BLaER1 treated with 17β-estradiol and CSF1 and Interleukin-3, amounts not matched to agents 10 nM and 100 nM (cell line): ENCODE measurements around the gene TMEM52.
"Not testable (repeated sequence)": the region's sequence is repeated elsewhere in the genome, so short reads cannot be mapped to it uniquely, and the experiment has no call there.

Experiments
- H3K27ac ChIP-seq, 11 experiments: shearing (Covaris generic); formaldehyde crosslinking; 2 replicates each; pipeline ENCODE4 v1.8.1; 2022
- H3K27me3 ChIP-seq, 11 experiments: shearing (Covaris generic); formaldehyde crosslinking; 2 replicates each; pipeline ENCODE4 v1.8.1; 2022
- H3K36me3 ChIP-seq, 11 experiments: shearing (Covaris generic); formaldehyde crosslinking; 2 replicates each; pipeline ENCODE4 v1.8.1; 2022
- H3K4me1 ChIP-seq, 10 experiments: shearing (Covaris generic); formaldehyde crosslinking; 2 replicates each; pipeline ENCODE4 v1.8.1; 2022
- H3K4me2 ChIP-seq, 11 experiments: shearing (Covaris generic); formaldehyde crosslinking; 2 replicates each; pipeline ENCODE4 v1.8.1; 2022
- H3K4me3 ChIP-seq, 10 experiments: shearing (Covaris generic); formaldehyde crosslinking; 2 replicates each; pipeline ENCODE4 v1.8.1; 2022
- H3K9ac ChIP-seq, 11 experiments: shearing (Covaris generic); formaldehyde crosslinking; 2 replicates each; pipeline ENCODE4 v1.8.1; 2022
- H3K9me3 ChIP-seq, 11 experiments: shearing (Covaris generic); formaldehyde crosslinking; replicated peaks in 1 of 11; 2 replicates each; pipeline ENCODE4 v1.8.1; 2022
- H4K20me1 ChIP-seq, 11 experiments: shearing (Covaris generic); formaldehyde crosslinking; 2 replicates each; pipeline ENCODE4 v1.8.1; 2022
- Cebpa-rat ChIP-seq, 11 experiments: shearing (Covaris generic); IDR thresholded peaks; 2 replicates each; pipeline ENCODE4 v1.8.1; 2022

TMEM52 gene

GRCh38 chr1:1893291-1893985 lies 25.6 kb downstream of the TMEM52 start:
- Histone ChIP-seq H3K27ac (peak overlapping the region in 7 of 11 experiments; percentile 38 to 98 (median 65); a peak in 13 of 22 replicates), H4K20me1 (peaks cover 11 to 49% (median 19%) of the 10 kb centered on the region in 11 experiments), H3K9me3 (no peaks in the 10 kb centered on the region), H3K36me3 (peaks cover 0 to 5% (median 1%) of the 10 kb centered on the region in 11 experiments; a peak in 6 of 22 replicates), H3K9ac (peak overlapping the region; percentile 28 to 100 (median 53); a peak in 16 of 22 replicates), H3K4me1 (peaks cover 56 to 76% (median 73%) of the 10 kb centered on the region in 10 experiments), H3K4me2 (peak overlapping the region; percentile 76 to 97 (median 89)), H3K27me3 (no peaks in the 10 kb centered on the region), H3K4me3 (no peak overlapping the region)
- TF ChIP-seq Cebpa-rat (IDR thresholded peaks at IDR 0.05) = no peak

DNA sequence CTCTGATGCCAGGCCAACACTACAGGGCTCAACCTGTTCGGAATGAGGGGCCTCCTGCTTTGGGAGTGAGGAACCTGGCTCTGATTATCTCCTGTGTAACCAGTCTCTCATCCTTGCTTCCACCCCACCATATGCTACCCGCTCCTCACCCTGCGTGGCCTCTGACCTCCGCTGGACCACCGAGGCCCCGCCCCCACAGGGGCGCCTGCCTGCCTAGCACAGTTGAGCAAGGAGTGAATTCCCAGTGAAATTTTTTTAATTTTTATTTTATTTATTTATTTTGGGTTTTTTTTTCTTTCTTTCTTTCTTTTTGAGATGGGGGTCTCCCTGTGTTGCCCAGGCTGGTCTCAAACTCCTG lies 26.3 kb downstream of the TMEM52 start:
- H4K20me1 ChIP-seq = peaks cover 18 to 56% (median 26%) of the 10 kb centered on the region in 11 experiments
- no peaks in the 10 kb centered on the region for H3K9me3 ChIP-seq
- H3K4me1 ChIP-seq = peaks cover 63 to 76% (median 74%) of the 10 kb centered on the region in 10 experiments
- H3K4me3 ChIP-seq = peak overlapping the region in 4 of 10 experiments; percentile 82 to 97 (median 94); a peak in 6 of 20 replicates
- peaks cover 0 to 12% (median 8%) of the 10 kb centered on the region in 11 experiments; a peak in 11 of 22 replicates for H3K36me3 ChIP-seq
- peak overlapping the region in 3 of 11 experiments; percentile 98 to 100 (median 99); a peak in 5 of 22 replicates for H3K27ac ChIP-seq
- TF ChIP-seq Cebpa-rat (IDR thresholded peaks at IDR 0.05) = no peak
- peak overlapping the region; percentile 85 to 97 (median 92) for H3K4me2 ChIP-seq
- peak overlapping the region in 9 of 11 experiments; percentile 83 to 100 (median 99); a peak in 15 of 22 replicates for H3K9ac ChIP-seq
- no peaks in the 10 kb centered on the region for H3K27me3 ChIP-seq

GRCh38 chr1:1892079-1892762 lies 26.9 kb downstream of the TMEM52 start:
- no peaks in the 10 kb centered on the region for H3K9me3 ChIP-seq
- peak overlapping the region; percentile 81 to 97 (median 94) for H3K4me3 ChIP-seq
- H3K9ac ChIP-seq = peak overlapping the region; percentile 77 to 100 (median 99)
- peaks cover 63 to 76% (median 74%) of the 10 kb centered on the region in 10 experiments for H3K4me1 ChIP-seq
- H3K36me3 ChIP-seq = peaks cover 0 to 14% (median 10%) of the 10 kb centered on the region in 11 experiments; a peak in 11 of 22 replicates
- H3K27ac ChIP-seq = peak overlapping the region; percentile 3 to 100 (median 98); a peak in 21 of 22 replicates
- TF ChIP-seq Cebpa-rat (IDR thresholded peaks at IDR 0.05) = no peak
- H4K20me1 ChIP-seq = peaks cover 23 to 61% (median 32%) of the 10 kb centered on the region in 11 experiments
- peak overlapping the region; percentile 85 to 97 (median 92) for H3K4me2 ChIP-seq
- no peaks in the 10 kb centered on the region for H3K27me3 ChIP-seq

DNA sequence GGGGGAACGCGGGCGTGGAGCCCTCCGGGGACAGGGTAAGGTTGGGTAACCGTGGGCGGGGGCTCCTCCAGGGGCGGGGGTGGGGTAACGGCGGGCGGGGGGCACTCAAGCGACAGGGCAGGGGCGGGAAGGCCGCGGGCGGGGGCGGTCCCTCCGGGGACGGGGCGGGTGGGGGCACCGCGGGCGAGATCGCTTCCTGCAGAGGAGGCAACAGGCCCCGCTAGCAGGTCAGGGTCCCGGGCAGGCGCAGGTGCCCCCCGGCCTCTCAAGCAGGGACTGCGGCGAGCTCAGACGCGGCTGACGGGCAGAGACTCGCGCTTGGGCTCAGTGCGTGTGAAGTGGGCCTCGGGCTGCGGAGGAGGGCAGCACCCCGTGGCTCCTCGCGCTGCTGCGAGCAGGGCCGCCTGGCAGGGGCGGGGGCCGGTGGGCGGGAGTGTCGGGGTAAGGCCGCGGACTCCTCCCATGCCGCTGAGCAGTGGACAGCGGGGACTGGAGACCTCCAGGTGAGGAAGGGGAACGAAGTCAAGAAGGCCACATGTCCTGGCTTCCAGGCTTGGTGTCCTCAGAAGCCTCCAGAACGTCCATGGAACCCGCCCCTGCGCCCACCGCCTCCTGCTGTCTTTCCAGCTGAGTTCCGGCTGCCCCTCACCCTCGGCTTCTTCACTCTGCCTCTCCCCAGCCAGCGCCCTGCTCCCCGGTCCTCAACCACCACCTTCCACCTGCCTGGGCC lies 27.6 kb downstream of the TMEM52 start:
- H3K9ac ChIP-seq = peak overlapping the region; percentile 98 to 100 (median 99)
- TF ChIP-seq Cebpa-rat (IDR thresholded peaks at IDR 0.05) = no peak
- peak overlapping the region; percentile 94 to 100 (median 99) for H3K27ac ChIP-seq
- H3K9me3 ChIP-seq = no peaks in the 10 kb centered on the region
- H4K20me1 ChIP-seq = peaks cover 30 to 68% (median 39%) of the 10 kb centered on the region in 11 experiments
- no peaks in the 10 kb centered on the region for H3K27me3 ChIP-seq
- peaks cover 67 to 76% (median 73%) of the 10 kb centered on the region in 10 experiments for H3K4me1 ChIP-seq
- H3K4me2 ChIP-seq = peak overlapping the region; percentile 85 to 97 (median 92)
- H3K4me3 ChIP-seq = peak overlapping the region; percentile 81 to 97 (median 94)
- H3K36me3 ChIP-seq = peaks cover 0 to 21% (median 11%) of the 10 kb centered on the region in 11 experiments; a peak in 13 of 22 replicates

- Histone ChIP-seq H3K9ac (peak within 1 kb of the TSS; percentile 98 to 100 (median 99)), H3K4me2 (peak within 1 kb of the TSS; percentile 85 to 97 (median 94)), H3K36me3 (peaks cover 0 to 28% (median 17%) of the 10 kb centered on the region in 11 experiments; a peak in 14 of 22 replicates), H3K4me3 (peak within 1 kb of the TSS; percentile 81 to 97 (median 94)), H3K9me3 (no peaks in the 10 kb centered on the region), H3K27ac (peak within 1 kb of the TSS; percentile 94 to 100 (median 99)), H4K20me1 (peaks cover 38 to 73% (median 47%) of the 10 kb centered on the region in 11 experiments), H3K27me3 (no peaks in the 10 kb centered on the region), H3K4me1 (peaks cover 69 to 76% (median 73%) of the 10 kb centered on the region in 10 experiments)
- TF ChIP-seq Cebpa-rat (IDR thresholded peaks at IDR 0.05) = no peak
These were observed 28.4 kb downstream of the TMEM52 start, which contains the start of gene GNB1 for GRCh38 chr1:1890506-1891348. Gene GNB1 (minus strand): TSS chr1:1891087. CDS start chr1:1825453, 65,634 bp downstream.

GRCh38 chr1:1889847-1890505 lies 29.1 kb downstream of the TMEM52 start:
- TF ChIP-seq Cebpa-rat (IDR thresholded peaks at IDR 0.05) = no peak
- H3K4me1 ChIP-seq = peaks cover 65 to 73% (median 68%) of the 10 kb centered on the region in 10 experiments
- H3K4me3 ChIP-seq = peak overlapping the region; percentile 81 to 97 (median 94)
- peak overlapping the region; percentile 94 to 100 (median 99) for H3K27ac ChIP-seq
- peak overlapping the region; percentile 98 to 100 (median 99) for H3K9ac ChIP-seq
- no peaks in the 10 kb centered on the region for H3K9me3 ChIP-seq
- peaks cover 46 to 75% (median 54%) of the 10 kb centered on the region in 11 experiments for H4K20me1 ChIP-seq
- peaks cover 0 to 34% (median 20%) of the 10 kb centered on the region in 11 experiments; a peak in 16 of 22 replicates for H3K36me3 ChIP-seq
- H3K4me2 ChIP-seq = peak overlapping the region; percentile 77 to 100 (median 89); a peak in 17 of 22 replicates
- no peaks in the 10 kb centered on the region for H3K27me3 ChIP-seq

DNA sequence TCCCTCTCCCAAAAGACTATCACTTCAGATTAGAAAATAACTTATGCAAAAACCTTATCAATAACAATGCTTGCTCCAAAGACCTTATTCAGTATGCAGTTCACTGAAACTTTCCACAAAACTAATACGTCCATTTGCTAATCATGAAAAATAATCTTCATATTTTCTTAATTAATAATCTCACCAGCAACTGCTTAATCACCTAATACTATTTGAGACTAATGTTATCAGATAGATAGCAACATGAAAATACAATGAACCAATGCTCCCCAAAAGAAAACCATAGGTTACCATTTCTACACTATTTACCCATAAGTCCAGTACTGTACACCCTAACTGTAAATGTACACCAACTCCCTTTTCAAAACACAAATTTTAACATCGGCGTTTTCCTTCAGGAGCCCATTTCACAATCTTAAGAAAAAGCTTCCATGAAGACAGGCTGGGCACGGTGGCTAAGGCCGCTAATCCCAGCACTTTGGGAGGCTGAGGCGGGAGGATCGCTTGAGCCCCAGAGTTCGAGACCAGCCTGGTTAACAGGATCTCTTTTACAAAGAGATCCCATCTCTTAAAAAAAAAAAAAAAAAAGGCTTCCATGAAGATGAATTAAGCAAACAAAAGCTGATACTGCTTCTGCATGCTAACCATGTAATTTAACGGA lies 29.9 kb downstream of the TMEM52 start:
- H3K27ac ChIP-seq = peak overlapping the region; percentile 94 to 100 (median 99)
- peak overlapping the region; percentile 77 to 100 (median 89) for H3K4me2 ChIP-seq
- H3K4me1 ChIP-seq = peaks cover 61 to 72% (median 67%) of the 10 kb centered on the region in 10 experiments
- no peaks in the 10 kb centered on the region for H3K9me3 ChIP-seq
- TF ChIP-seq Cebpa-rat (IDR thresholded peaks at IDR 0.05) = no peak
- H3K27me3 ChIP-seq = no peaks in the 10 kb centered on the region
- peaks cover 7 to 42% (median 28%) of the 10 kb centered on the region in 11 experiments; a peak in 20 of 22 replicates for H3K36me3 ChIP-seq
- peak overlapping the region; percentile 81 to 97 (median 94) for H3K4me3 ChIP-seq
- peaks cover 53 to 78% (median 61%) of the 10 kb centered on the region in 11 experiments for H4K20me1 ChIP-seq
- peak overlapping the region; percentile 98 to 100 (median 99) for H3K9ac ChIP-seq

- Histone ChIP-seq H3K4me1 (peaks cover 54 to 94% (median 73%) of the 10 kb centered on the region in 10 experiments), H3K4me2 (peak overlapping the region in 9 of 11 experiments; percentile 6 to 29 (median 13); a peak in 5 of 22 replicates), H3K27ac (peak overlapping the region in 1 of 11 experiments; percentile 6; a peak in 1 of 22 replicates), H4K20me1 (peaks cover 100% of the 10 kb centered on the region in 11 experiments), H3K9ac (peak overlapping the region in 4 of 11 experiments; percentile 3 to 43 (median 14); a peak in 1 of 22 replicates), H3K36me3 (peaks cover 12 to 95% (median 73%) of the 10 kb centered on the region in 11 experiments)
- H3K9me3 ChIP-seq, H3K27me3 ChIP-seq, H3K4me3 ChIP-seq: not testable (repeated sequence)
These were observed 35.2 kb downstream of the TMEM52 start for GRCh38 chr1:1883890-1884289.
